Measurements from ENCODE around the gene MOB1B.

GRCh38 chr4:70873216-70873615 lies 29.0 kb upstream of the MOB1B start:
- TF ChIP-seq CTCF (IDR thresholded peaks at IDR 0.05) (no peak), POLR2A (IDR thresholded peaks at IDR 0.05) (no peak)

All from body of pancreas (tissue), 4 donors.